ENCODE results near the gene MYO15A.

MYO15A gene

GRCh38 chr17:18106211-18106610 is 2.3 kb upstream of the MYO15A start:
- no peak for DNase-seq

GRCh38 chr17:18107061-18107790 is 1.3 kb upstream of the MYO15A start:
- DNase-seq, result no peak

GRCh38 chr17:18107971-18108370 is 585 bp upstream of the MYO15A start:
- no peak for DNase-seq

GRCh38 chr17:18109935-18110485 is 1.5 kb downstream of the MYO15A start:
- no peak for DNase-seq

GRCh38 chr17:18110636-18111145 is 2.1 kb downstream of the MYO15A start:
- DNase-seq, result no peak

GRCh38 chr17:18111330-18111971 is 2.9 kb downstream of the MYO15A start:
- no peak for DNase-seq

- no peak for DNase-seq
Observed at GRCh38 chr17:18115517-18115916, 7.0 kb downstream of the MYO15A start.

- no peak for DNase-seq
Observed at GRCh38 chr17:18116078-18116477, 7.5 kb downstream of the MYO15A start.

GRCh38 chr17:18117533-18117932 is 9.0 kb downstream of the MYO15A start:
- DNase-seq, result no peak

GRCh38 chr17:18117982-18118975 is 9.7 kb downstream of the MYO15A start:
- DNase-seq, result no peak

- no peak for DNase-seq
Observed at GRCh38 chr17:18119166-18119745, 10.7 kb downstream of the MYO15A start.

GRCh38 chr17:18119938-18120337 is 11.4 kb downstream of the MYO15A start:
- no peak for DNase-seq

GRCh38 chr17:18120461-18121017 is 12.0 kb downstream of the MYO15A start:
- DNase-seq, result no peak

- no peak for DNase-seq
Observed at GRCh38 chr17:18121144-18121910, 12.8 kb downstream of the MYO15A start.

GRCh38 chr17:18122990-18123753 is 14.6 kb downstream of the MYO15A start:
- no peak for DNase-seq

GRCh38 chr17:18124345-18125126 is 16.0 kb downstream of the MYO15A start:
- no peak for DNase-seq

GRCh38 chr17:18129041-18129502 is 20.5 kb downstream of the MYO15A start:
- DNase-seq, result no peak

- DNase-seq, result no peak
Observed at GRCh38 chr17:18132711-18133110, 24.2 kb downstream of the MYO15A start.

- DNase-seq, result no peak
Observed at GRCh38 chr17:18136357-18136756, 27.8 kb downstream of the MYO15A start.

Data from stimulated activated CD4-positive, alpha-beta T cell treated with anti-CD3 and anti-CD28 coated beads, Interleukin-1b, Interleukin-23, amount 100 ng/mL, for 48 hours (primary cell).